ENCODE data around the gene ADRB1. TPM values are rescaled to one million over a fixed set of nuclear protein-coding genes. Genes with fewer than 3 reads are reported as not detected.

Gene ADRB1
- total RNA-seq, 1 donor from 2014 or later = 35.6 TPM

DNA sequence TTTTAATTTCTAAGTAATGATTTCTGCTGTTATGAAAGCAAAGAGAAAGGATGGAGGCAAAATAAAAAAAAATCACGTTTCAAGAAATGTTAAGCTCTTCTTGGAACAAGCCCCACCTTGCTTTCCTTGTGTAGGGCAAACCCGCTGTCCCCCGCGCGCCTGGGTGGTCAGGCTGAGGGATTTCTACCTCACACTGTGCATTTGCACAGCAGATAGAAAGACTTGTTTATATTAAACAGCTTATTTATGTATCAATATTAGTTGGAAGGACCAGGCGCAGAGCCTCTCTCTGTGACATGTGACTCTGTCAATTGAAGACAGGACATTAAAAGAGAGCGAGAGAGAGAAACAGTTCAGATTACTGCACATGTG, 2.4 kb downstream of the ADRB1 start:
- ATAC-seq (no peak), DNase-seq (no peak)
- intact Hi-C loops (cut with DNase I) = no loop called here
- H3K9me3 ChIP-seq = no peaks in the 10 kb centered on the region
- no peak for TF ChIP-seq CTCF (IDR thresholded peaks at IDR 0.05)
- peak overlapping the region; percentile 78 for H3K27ac ChIP-seq
- H3K36me3 ChIP-seq = no peaks in the 10 kb centered on the region
- H3K27me3 ChIP-seq (ENCODE audit: low read depth) = peaks cover 23% of the 10 kb centered on the region
- peak overlapping the region; percentile 55 for H3K4me3 ChIP-seq
- H3K4me1 ChIP-seq = peaks cover 7% of the 10 kb centered on the region

- no peak for TF ChIP-seq CTCF (IDR thresholded peaks at IDR 0.05)
- intact Hi-C loops (cut with DNase I) = no loop called here
- no peaks in the 10 kb centered on the region for H3K36me3 ChIP-seq
- peaks cover 18% of the 10 kb centered on the region for H3K27me3 ChIP-seq (ENCODE audit: low read depth)
- DNase-seq (no peak), ATAC-seq (no peak)
- H3K9me3 ChIP-seq = no peaks in the 10 kb centered on the region
- H3K4me3 ChIP-seq = peak overlapping the region; percentile 55
- H3K27ac ChIP-seq = peak overlapping the region; percentile 18
- H3K4me1 ChIP-seq = peaks cover 7% of the 10 kb centered on the region
These were observed 4.8 kb downstream of the ADRB1 start for GRCh38 chr10:114048472-114048871.

GRCh38 chr10:114051714-114052113, 8.0 kb downstream of the ADRB1 start:
- Histone ChIP-seq H3K4me3 (no peak overlapping the region), H3K9me3 (no peaks in the 10 kb centered on the region), H3K27ac (no peak overlapping the region), H3K4me1 (no peaks in the 10 kb centered on the region), H3K36me3 (no peaks in the 10 kb centered on the region), H3K27me3 (ENCODE audit: low read depth) (no peaks in the 10 kb centered on the region)
- intact Hi-C loops (cut with DNase I) = no loop called here
- no peak for TF ChIP-seq CTCF (IDR thresholded peaks at IDR 0.05)
- ATAC-seq (no peak), DNase-seq (no peak)

DNA sequence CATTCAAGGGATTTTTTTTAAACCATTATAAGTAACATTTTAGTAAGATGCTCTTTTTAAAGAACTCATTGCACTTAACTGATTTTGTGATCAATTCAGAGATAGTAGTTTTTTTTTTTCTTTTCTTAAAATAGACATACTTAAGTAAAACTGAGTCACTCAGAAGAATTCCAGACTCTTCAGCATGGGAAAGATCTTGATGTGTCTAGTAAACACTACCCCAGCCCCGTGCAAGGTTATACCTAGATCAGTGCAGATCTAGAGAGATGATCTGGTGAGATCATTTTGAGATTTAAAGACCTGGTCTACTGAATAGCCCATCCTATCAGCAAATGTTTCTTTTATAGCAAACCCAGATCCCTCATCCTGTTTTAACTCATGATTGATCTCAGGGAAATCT, 8.6 kb downstream of the ADRB1 start:
- Histone ChIP-seq H3K4me1 (peaks cover 2% of the 10 kb centered on the region), H3K27ac (no peak overlapping the region), H3K36me3 (no peaks in the 10 kb centered on the region), H3K9me3 (no peaks in the 10 kb centered on the region), H3K27me3 (ENCODE audit: low read depth) (no peaks in the 10 kb centered on the region), H3K4me3 (no peak overlapping the region)
- no peak for TF ChIP-seq CTCF (IDR thresholded peaks at IDR 0.05)
- ATAC-seq (peak in 1 of 2 donors; percentile 53), DNase-seq (no peak)
- intact Hi-C loops (cut with DNase I) = no loop called here

- ATAC-seq = no peak
- intact Hi-C loops (cut with DNase I) = no loop called here
These were observed 10.3 kb downstream of the ADRB1 start for GRCh38 chr10:114053946-114054345.

More at GRCh38 chr10:114053946-114054345, 10.3 kb downstream of the ADRB1 start:
- DNase-seq = no peak
- H3K4me1 ChIP-seq = peaks cover 19% of the 10 kb centered on the region
- no peak overlapping the region for H3K4me3 ChIP-seq
- no peak overlapping the region for H3K27ac ChIP-seq
- no peaks in the 10 kb centered on the region for H3K36me3 ChIP-seq
- no peaks in the 10 kb centered on the region for H3K9me3 ChIP-seq
- H3K27me3 ChIP-seq (ENCODE audit: low read depth) = no peaks in the 10 kb centered on the region
- TF ChIP-seq CTCF (IDR thresholded peaks at IDR 0.05) = no peak
